GM21367 (cell line): Measurements from ENCODE around the gene TRIM41.
"Not testable (repeated sequence)": the region's sequence is repeated elsewhere in the genome, so short reads cannot be mapped to it uniquely, and the experiment has no call there.

Experiments used
- ATAC-seq: cut with Tn5 transposase; IDR thresholded peaks from one replicate; pipeline ENCODE4 v1.9.1; 2021; ENCODE audit not compliant: unreplicated experiment

Gene TRIM41

GRCh38 chr5:181246276-181247049, 23.4 kb downstream of the TRIM41 start:
- peak; percentile 23 for ATAC-seq

- no peak for ATAC-seq
Observed at GRCh38 chr5:181248277-181248676, 25.2 kb downstream of the TRIM41 start.

GRCh38 chr5:181255276-181255675, 32.2 kb downstream of the TRIM41 start:
- ATAC-seq: no peak

- no peak for ATAC-seq
Observed at GRCh38 chr5:181255836-181256578, 32.9 kb downstream of the TRIM41 start.

GRCh38 chr5:181258576-181258975, 35.5 kb downstream of the TRIM41 start:
- ATAC-seq: no peak

GRCh38 chr5:181259283-181259682, 36.2 kb downstream of the TRIM41 start:
- no peak for ATAC-seq

- ATAC-seq: no peak
Observed at GRCh38 chr5:181259974-181260719, 37.1 kb downstream of the TRIM41 start.

- peak; percentile 83 for ATAC-seq
Observed at GRCh38 chr5:181260720-181261319, 37.7 kb downstream of the TRIM41 start, which contains the start of gene TRIM52. Gene TRIM52, minus strand, starts transcription at chr5:181261143. Its CDS starts 330 bp downstream, at chr5:181260813.

GRCh38 chr5:181261320-181262049, 38.4 kb downstream of the TRIM41 start:
- peak; percentile 46 for ATAC-seq

- ATAC-seq: no peak
Observed at GRCh38 chr5:181263633-181264032, 40.6 kb downstream of the TRIM41 start.

GRCh38 chr5:181265092-181265671, 42.1 kb downstream of the TRIM41 start:
- no peak for ATAC-seq

- ATAC-seq: not testable (repeated sequence)
Observed at GRCh38 chr5:181267291-181267904, 44.3 kb downstream of the TRIM41 start.

- not testable (repeated sequence) for ATAC-seq
Observed at GRCh38 chr5:181267907-181268306, 44.8 kb downstream of the TRIM41 start.

GRCh38 chr5:181271081-181271480, 48.0 kb downstream of the TRIM41 start:
- no peak for ATAC-seq

- not testable (repeated sequence) for ATAC-seq
Observed at GRCh38 chr5:181273433-181273744, 50.3 kb downstream of the TRIM41 start.

- ATAC-seq: no peak
Observed at GRCh38 chr5:181280251-181280762, 57.2 kb downstream of the TRIM41 start.

GRCh38 chr5:181281077-181281983, 58.2 kb downstream of the TRIM41 start:
- ATAC-seq: no peak

GRCh38 chr5:181281984-181282316, 58.9 kb downstream of the TRIM41 start:
- no peak for ATAC-seq

- not testable (repeated sequence) for ATAC-seq
Observed at GRCh38 chr5:181282415-181282814, 59.3 kb downstream of the TRIM41 start.
